Measurements from ENCODE around the gene WDR45.

GRCh38 chrX:49077941-49078340 lies 1.7 kb downstream of the WDR45 start:
- TF ChIP-seq SUZ12 (IDR thresholded peaks at IDR 0.05; ENCODE audit: extremely low read depth, insufficient read depth, insufficient read length): no peak
- no peak for TF ChIP-seq YY1 (IDR thresholded peaks at IDR 0.05; ENCODE audit: insufficient read depth, insufficient read length)
- TF ChIP-seq ZNF274 (IDR thresholded peaks at IDR 0.05; ENCODE audit: low read depth, low read length): no peak
